NCI-H524 (cell line): ENCODE measurements around the gene EIF2S3.
A peak's percentile ranks its signal among the peaks of the same experiment; 100 is the strongest.
"Not testable (repeated sequence)": the region's sequence is repeated elsewhere in the genome, so short reads cannot be mapped to it uniquely, and the experiment has no call there.

Experiments used
- DNase-seq, 2 experiments: peaks; one replicate each; lab custom pipeline; 2025; lab: John Stamatoyannopoulos, UW

Gene EIF2S3

GRCh38 chrX:24050522-24051318 lies 4.0 kb upstream of the EIF2S3 start:
- not testable (repeated sequence) for DNase-seq

GRCh38 chrX:24055043-24055356 lies 244 bp downstream of the EIF2S3 start:
- DNase-seq: no peak

- DNase-seq: no peak
Measured at GRCh38 chrX:24063488-24063887, 8.7 kb downstream of the EIF2S3 start.

GRCh38 chrX:24069877-24070276 lies 15.1 kb downstream of the EIF2S3 start:
- no peak for DNase-seq

- no peak for DNase-seq
Measured at GRCh38 chrX:24079411-24079810, 24.7 kb downstream of the EIF2S3 start.

- not testable (repeated sequence) for DNase-seq
Measured at GRCh38 chrX:24080245-24080644, 25.5 kb downstream of the EIF2S3 start.

- DNase-seq: no peak
Measured at GRCh38 chrX:24080704-24081103, 25.9 kb downstream of the EIF2S3 start.

GRCh38 chrX:24081661-24082154 lies 27.0 kb downstream of the EIF2S3 start:
- peak; percentile 33 to 66 for DNase-seq

- DNase-seq: no peak
Measured at GRCh38 chrX:24082447-24082846, 27.7 kb downstream of the EIF2S3 start.

- no peak for DNase-seq
Measured at GRCh38 chrX:24085101-24085500, 30.3 kb downstream of the EIF2S3 start.

GRCh38 chrX:24090300-24091200 lies 35.8 kb downstream of the EIF2S3 start:
- DNase-seq: no peak

- no peak for DNase-seq
Measured at GRCh38 chrX:24093746-24094145, 39.0 kb downstream of the EIF2S3 start.

- DNase-seq: no peak
Measured at GRCh38 chrX:24097741-24098260, 43.0 kb downstream of the EIF2S3 start.

GRCh38 chrX:24098932-24099331 lies 44.2 kb downstream of the EIF2S3 start:
- no peak for DNase-seq

- no peak for DNase-seq
Measured at GRCh38 chrX:24099394-24099793, 44.6 kb downstream of the EIF2S3 start.

GRCh38 chrX:24100713-24101112 lies 46.0 kb downstream of the EIF2S3 start:
- no peak for DNase-seq

- DNase-seq: no peak
Measured at GRCh38 chrX:24110069-24110468, 55.3 kb downstream of the EIF2S3 start.

GRCh38 chrX:24113181-24113580 lies 58.4 kb downstream of the EIF2S3 start:
- DNase-seq: no peak

- no peak for DNase-seq
Measured at GRCh38 chrX:24117258-24117657, 62.5 kb downstream of the EIF2S3 start.

- DNase-seq: no peak
Measured at GRCh38 chrX:24124244-24124799, 69.6 kb downstream of the EIF2S3 start.

GRCh38 chrX:24125028-24125612 lies 70.4 kb downstream of the EIF2S3 start:
- no peak for DNase-seq
